Smooth muscle cell of the brain vasculature (primary cell): ENCODE data around the gene EDAR.

Source experiments
- DNase-seq: peaks from one replicate; pipeline ENCODE4 v3.0.0-alpha.2; 2012; ENCODE audit warnings: low read depth, low spot score

The EDAR gene

GRCh38 chr2:108924580-108925251 lies 64.3 kb downstream of the EDAR start:
- no peak for DNase-seq

- no peak for DNase-seq
Observed at GRCh38 chr2:108923736-108924579, 65.1 kb downstream of the EDAR start.

GRCh38 chr2:108923019-108923700 lies 65.9 kb downstream of the EDAR start:
- DNase-seq = no peak

- no peak for DNase-seq
Observed at GRCh38 chr2:108922141-108922915, 66.7 kb downstream of the EDAR start.

GRCh38 chr2:108921096-108922030 lies 67.7 kb downstream of the EDAR start:
- no peak for DNase-seq

GRCh38 chr2:108920686-108921085 lies 68.3 kb downstream of the EDAR start:
- DNase-seq = no peak

- DNase-seq = no peak
Observed at GRCh38 chr2:108919571-108920373, 69.2 kb downstream of the EDAR start.

GRCh38 chr2:108918941-108919341 lies 70.1 kb downstream of the EDAR start:
- no peak for DNase-seq

- DNase-seq = no peak
Observed at GRCh38 chr2:108918156-108918874, 70.7 kb downstream of the EDAR start.

- DNase-seq = no peak
Observed at GRCh38 chr2:108917526-108917925, 71.5 kb downstream of the EDAR start.

GRCh38 chr2:108916796-108917421 lies 72.1 kb downstream of the EDAR start:
- DNase-seq = no peak

- DNase-seq = no peak
Observed at GRCh38 chr2:108916122-108916795, 72.8 kb downstream of the EDAR start.

- no peak for DNase-seq
Observed at GRCh38 chr2:108912629-108912902, 76.5 kb downstream of the EDAR start.

- DNase-seq = no peak
Observed at GRCh38 chr2:108911807-108912628, 77.0 kb downstream of the EDAR start.

- no peak for DNase-seq
Observed at GRCh38 chr2:108911401-108911800, 77.6 kb downstream of the EDAR start.

- DNase-seq = no peak
Observed at GRCh38 chr2:108910541-108911396, 78.3 kb downstream of the EDAR start.
